ENCODE measurements around the gene PPY.

PPY gene

DNA sequence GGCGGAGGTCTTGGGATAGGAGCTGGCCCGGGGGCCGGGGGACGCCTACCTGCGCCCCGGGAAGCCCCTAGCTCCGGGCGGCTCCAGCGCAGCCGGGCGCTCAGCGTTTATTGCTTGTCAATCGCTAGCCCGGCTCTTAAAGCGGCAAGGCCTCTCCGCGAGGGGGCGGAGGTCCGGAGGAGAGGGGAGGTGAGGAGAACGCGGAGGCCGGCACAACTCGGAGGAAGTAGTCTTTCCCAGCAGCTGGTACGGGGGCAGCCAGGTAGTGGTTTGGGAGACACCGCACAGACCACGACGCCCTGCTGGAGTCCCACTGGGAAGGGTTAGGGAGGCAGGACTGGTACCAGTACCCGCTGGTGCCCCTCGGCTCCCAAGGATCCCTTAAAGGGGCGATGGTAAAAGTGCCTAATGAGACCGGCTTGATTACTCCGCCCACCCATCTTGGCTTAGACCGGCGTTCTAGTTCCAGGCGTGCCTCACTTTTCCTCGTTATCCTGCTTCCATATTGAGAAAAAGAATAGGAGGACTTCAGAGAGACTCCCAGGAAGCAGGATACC is 34.8 kb downstream of the PPY start, which contains the start of gene MPP2:
MPP2 (minus strand) TSS at position 112 of the 557 bp plus-strand sequence. CDS start 3,076 bp downstream, outside the sequence.
- TF ChIP-seq, protein P1, sequence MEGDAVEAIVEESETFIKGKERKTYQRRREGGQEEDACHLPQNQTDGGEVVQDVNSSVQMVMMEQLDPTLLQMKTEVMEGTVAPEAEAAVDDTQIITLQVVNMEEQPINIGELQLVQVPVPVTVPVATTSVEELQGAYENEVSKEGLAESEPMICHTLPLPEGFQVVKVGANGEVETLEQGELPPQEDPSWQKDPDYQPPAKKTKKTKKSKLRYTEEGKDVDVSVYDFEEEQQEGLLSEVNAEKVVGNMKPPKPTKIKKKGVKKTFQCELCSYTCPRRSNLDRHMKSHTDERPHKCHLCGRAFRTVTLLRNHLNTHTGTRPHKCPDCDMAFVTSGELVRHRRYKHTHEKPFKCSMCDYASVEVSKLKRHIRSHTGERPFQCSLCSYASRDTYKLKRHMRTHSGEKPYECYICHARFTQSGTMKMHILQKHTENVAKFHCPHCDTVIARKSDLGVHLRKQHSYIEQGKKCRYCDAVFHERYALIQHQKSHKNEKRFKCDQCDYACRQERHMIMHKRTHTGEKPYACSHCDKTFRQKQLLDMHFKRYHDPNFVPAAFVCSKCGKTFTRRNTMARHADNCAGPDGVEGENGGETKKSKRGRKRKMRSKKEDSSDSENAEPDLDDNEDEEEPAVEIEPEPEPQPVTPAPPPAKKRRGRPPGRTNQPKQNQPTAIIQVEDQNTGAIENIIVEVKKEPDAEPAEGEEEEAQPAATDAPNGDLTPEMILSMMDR (IDR thresholded peaks at IDR 0.05; ENCODE audit: unreplicated experiment in 3 of 3), result peak in 1 of 3 experiments; percentile 15
- Mint-ChIP-seq H3K27ac (peak within 1 kb of the TSS; percentile 80 to 87 (median 82)), H3K4me1 (peaks cover 18% of the 10 kb centered on the region), H3K9me3 (no peaks in the 10 kb centered on the region), H3K27me3 (ENCODE audit: low read depth) (peaks cover 13% of the 10 kb centered on the region), H3K36me3 (ENCODE audit: low read depth) (no peaks in the 10 kb centered on the region), H3K4me3 (peak within 1 kb of the TSS; percentile 89 to 90 (median 89))

DNA sequence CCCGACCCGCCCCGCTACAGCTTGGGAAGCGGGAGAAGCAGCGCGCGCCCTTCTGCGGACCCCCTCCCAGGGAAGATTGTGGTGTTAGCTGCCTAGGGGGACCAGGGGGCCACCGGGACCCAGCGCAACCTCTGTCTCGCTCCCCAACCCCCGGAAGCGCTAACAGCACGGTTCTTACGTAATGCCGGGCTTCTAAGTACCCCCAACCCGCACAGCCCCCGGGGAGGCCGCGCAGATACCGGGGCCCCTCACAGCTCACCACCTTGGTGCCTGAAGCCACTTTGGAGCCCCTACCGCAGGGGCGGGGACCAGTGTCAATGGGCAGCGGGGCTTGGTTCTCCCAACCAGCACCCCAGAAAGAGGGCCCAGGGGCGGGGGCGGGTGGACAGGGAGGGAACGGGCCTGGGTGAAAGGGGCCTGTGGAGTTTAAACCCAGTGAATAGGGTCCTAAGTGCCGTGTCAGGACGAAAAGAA is 35.3 kb downstream of the PPY start:
- H3K27me3 Mint-ChIP-seq (ENCODE audit: low read depth), result peaks cover 13% of the 10 kb centered on the region
- peak overlapping the region; percentile 89 to 90 (median 89) for H3K4me3 Mint-ChIP-seq
- TF ChIP-seq, protein P1 (IDR thresholded peaks at IDR 0.05; ENCODE audit: unreplicated experiment in 3 of 3), result no peak
- H3K4me1 Mint-ChIP-seq, result peaks cover 19% of the 10 kb centered on the region
- H3K9me3 Mint-ChIP-seq, result no peaks in the 10 kb centered on the region
- peak overlapping the region; percentile 24 to 87 (median 82) for H3K27ac Mint-ChIP-seq
- no peaks in the 10 kb centered on the region for H3K36me3 Mint-ChIP-seq (ENCODE audit: low read depth)

DNA sequence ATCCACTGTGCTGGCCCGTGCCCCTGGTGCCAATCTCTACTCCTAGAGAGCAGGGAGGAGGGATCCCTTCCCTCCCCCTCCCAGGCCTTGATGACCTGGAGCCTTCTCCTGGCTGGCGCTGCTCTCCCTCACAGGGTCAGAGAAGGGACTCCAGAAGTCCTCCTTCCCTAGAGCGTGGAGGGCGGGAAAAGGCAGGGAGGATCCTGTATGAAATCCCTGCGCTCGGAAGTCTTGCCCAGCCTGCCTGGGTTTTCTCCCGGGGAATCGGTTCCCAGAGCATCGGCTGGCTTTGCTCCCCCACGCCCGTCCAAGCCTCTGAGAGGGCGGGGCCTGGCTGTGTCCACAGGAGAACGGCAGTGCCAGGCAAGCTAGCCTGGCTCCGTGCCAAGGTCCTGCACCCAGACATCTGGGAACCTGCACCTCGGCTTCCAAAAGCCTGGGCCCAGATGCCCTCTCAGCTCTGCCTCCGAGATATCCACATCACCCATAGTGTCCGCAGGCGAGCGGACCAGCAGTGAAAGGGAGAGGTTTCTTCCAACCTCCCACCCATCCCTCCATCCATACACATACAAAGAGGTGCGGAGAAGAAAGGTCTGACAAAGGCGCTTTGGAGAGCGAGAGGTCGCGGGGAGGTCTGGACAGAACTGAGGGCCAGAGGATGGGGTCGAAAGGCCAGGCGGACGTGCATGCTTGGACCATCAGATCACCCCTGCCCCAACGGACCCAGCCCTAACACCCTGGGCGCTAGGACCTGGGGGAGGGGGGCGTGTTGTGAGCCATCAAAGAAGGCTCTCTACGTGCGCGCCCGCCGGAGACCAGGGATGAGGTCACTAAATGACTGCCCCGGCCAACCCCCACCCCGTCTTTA is 36.1 kb downstream of the PPY start:
- H3K4me3 Mint-ChIP-seq, result peak overlapping the region; percentile 89 to 90 (median 89)
- peaks cover 13% of the 10 kb centered on the region for H3K27me3 Mint-ChIP-seq (ENCODE audit: low read depth)
- TF ChIP-seq, protein P1 (IDR thresholded peaks at IDR 0.05; ENCODE audit: unreplicated experiment in 3 of 3), result no peak
- peaks cover 26% of the 10 kb centered on the region for H3K4me1 Mint-ChIP-seq
- no peaks in the 10 kb centered on the region for H3K9me3 Mint-ChIP-seq
- peak overlapping the region; percentile 19 to 38 (median 24) for H3K27ac Mint-ChIP-seq
- no peaks in the 10 kb centered on the region for H3K36me3 Mint-ChIP-seq (ENCODE audit: low read depth)

DNA sequence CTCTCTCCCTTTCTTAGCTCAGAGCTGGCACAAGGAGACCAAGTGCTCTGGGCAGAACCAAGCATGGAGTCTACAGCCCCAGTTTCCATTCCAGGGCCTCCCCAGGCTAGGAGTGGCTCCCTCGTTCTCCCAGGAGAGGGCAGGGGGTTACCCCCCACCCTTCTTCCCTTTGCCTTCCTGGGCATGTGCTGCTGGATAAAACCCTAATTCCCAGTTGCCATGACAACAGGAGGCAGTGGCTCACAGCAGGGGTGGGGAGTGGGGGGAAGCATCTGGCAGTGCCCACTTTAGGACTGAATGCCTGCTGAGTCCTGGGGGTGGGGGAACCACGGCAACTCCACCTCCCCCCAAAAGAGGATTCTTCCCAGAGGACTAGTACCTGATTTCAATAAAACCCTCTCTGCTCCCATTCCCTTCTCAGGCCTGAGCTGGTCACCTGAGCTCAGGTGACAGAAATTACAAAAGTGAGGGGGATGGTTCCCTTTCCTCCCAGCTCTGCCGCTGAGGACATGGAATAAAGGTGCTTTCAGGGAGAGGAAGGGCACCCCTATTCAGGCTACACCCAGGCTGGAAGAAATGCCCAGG is 36.8 kb downstream of the PPY start:
- Mint-ChIP-seq H3K4me1 (peaks cover 34% of the 10 kb centered on the region), H3K27ac (no peak overlapping the region), H3K36me3 (ENCODE audit: low read depth) (no peaks in the 10 kb centered on the region), H3K4me3 (peak overlapping the region; percentile 89 to 90 (median 89)), H3K27me3 (ENCODE audit: low read depth) (peaks cover 17% of the 10 kb centered on the region), H3K9me3 (no peaks in the 10 kb centered on the region)
- TF ChIP-seq, protein P1 (IDR thresholded peaks at IDR 0.05; ENCODE audit: unreplicated experiment in 3 of 3), result no peak

DNA sequence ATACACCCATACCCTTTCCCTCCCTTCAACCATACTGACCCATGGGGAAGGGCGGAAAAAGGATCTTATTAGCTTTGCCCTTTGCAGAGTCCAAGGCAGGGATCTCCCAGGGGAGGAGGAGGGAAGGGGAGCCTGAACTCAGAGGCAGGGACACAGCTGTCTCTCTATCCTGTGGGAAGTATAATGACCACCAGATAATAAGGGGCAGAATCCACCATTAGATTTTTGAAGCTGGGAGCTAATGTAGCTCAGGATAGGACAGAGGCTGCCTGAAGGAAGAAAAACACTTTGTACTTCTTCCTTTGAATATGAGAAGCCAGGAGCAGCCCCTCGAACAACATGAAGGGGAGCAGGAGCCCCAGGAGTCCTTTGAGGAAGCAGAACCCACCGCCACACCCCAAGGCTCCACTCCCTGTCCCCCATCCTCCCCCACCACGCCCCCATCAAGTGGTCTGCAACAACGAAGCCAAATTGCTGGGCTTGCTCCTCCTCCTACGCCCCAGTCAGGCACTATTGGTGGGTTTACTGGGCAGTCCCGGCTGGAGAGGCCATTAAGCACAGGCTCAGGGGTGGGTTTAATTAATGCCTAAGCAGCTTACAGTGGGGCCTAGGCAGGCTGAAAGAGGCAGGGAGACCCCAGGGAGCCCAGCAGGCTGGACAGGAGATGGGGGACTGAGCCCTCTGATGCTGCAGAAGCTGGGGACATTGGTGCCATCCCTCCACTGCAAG is 40.3 kb downstream of the PPY start:
- no peak overlapping the region for H3K27ac Mint-ChIP-seq
- H3K36me3 Mint-ChIP-seq (ENCODE audit: low read depth), result no peaks in the 10 kb centered on the region

More for the DNA sequence above, 40.3 kb downstream of the PPY start:
- Mint-ChIP-seq H3K9me3 (no peaks in the 10 kb centered on the region), H3K27me3 (ENCODE audit: low read depth) (peaks cover 14% of the 10 kb centered on the region), H3K4me1 (peaks cover 29% of the 10 kb centered on the region), H3K4me3 (peak overlapping the region in 2 of 3 experiments; percentile 69 to 88)
- TF ChIP-seq, protein P1 (IDR thresholded peaks at IDR 0.05; ENCODE audit: unreplicated experiment in 3 of 3), result no peak
